Activated CD8-positive, alpha-beta memory T cell treated with anti-CD3 and anti-CD28 coated beads, Interleukin-2, amount 10 ng/mL, durations not matched to agents 7 days and 5 days (primary cell): ENCODE measurements around the gene ATP1A3. TPM values are rescaled to one million over a fixed set of nuclear protein-coding genes. Genes with fewer than 3 reads are reported as not detected.
A peak's percentile ranks its signal among the peaks of the same experiment; 100 is the strongest.

ENCODE experiments used
- ATAC-seq: fragments of 150-1000 bp; cut with Tn5 transposase; one replicate; pipeline ENCODE4 v1.10.0; 2021; ENCODE audit warnings: moderate library complexity
- CTCF ChIA-PET: fragments of 350-600 bp; sonication (Branson Sonifier 250); formaldehyde crosslinking; loops from one replicate; lab custom pipeline; 2021; ENCODE audit warnings: antibody characterized with exemption; lab: Charles Lee
- DNase-seq: peaks from one replicate; pipeline ENCODE4 v3.0.0-alpha.2; 2020
- H3K27ac Mint-ChIP-seq: one replicate; pipeline ENCODE4 v1.8.0; 2021; ENCODE audit warnings: mild to moderate bottlenecking, mixed read lengths
- H3K27me3 Mint-ChIP-seq: one replicate; pipeline ENCODE4 v1.8.0; 2021; ENCODE audit warnings: mixed read lengths
- H3K36me3 Mint-ChIP-seq: one replicate; pipeline ENCODE4 v1.8.0; 2021; ENCODE audit warnings: mild to moderate bottlenecking, mixed read lengths
- H3K4me1 Mint-ChIP-seq: one replicate; pipeline ENCODE4 v1.8.0; 2021; ENCODE audit warnings: mixed read lengths
- H3K4me3 Mint-ChIP-seq: one replicate; pipeline ENCODE4 v1.8.0; 2021; ENCODE audit warnings: mild to moderate bottlenecking, moderate library complexity, mixed read lengths
- H3K9me3 Mint-ChIP-seq: one replicate; pipeline ENCODE4 v1.8.0; 2022; ENCODE audit warnings: low read depth, mixed read lengths
- total RNA-seq, 2 experiments: library from RNA; stranded (reverse); gene quantifications; one replicate each; pipeline ENCODE4 v1.2.3, GENCODE V29; 2021

ATP1A3 gene
- total RNA-seq, 2 experiments from 2014 or later = 3.4 to 5.6 TPM

- CTCF ChIA-PET = interaction anchor here (1.5 to 2.9 kb wide), 3 partner anchors 12 to 59 kb away, joined by 7 to 16 read pairs (median 12); no protein-coding TSS in a partner anchor
- H3K27ac Mint-ChIP-seq = no peak overlapping the region
- ATAC-seq (no peak), DNase-seq (no peak)
- no peaks in the 10 kb centered on the region for H3K9me3 Mint-ChIP-seq
- peaks cover 51% of the 10 kb centered on the region for H3K27me3 Mint-ChIP-seq
- H3K4me1 Mint-ChIP-seq = peaks cover 42% of the 10 kb centered on the region
- H3K36me3 Mint-ChIP-seq = no peaks in the 10 kb centered on the region
- H3K4me3 Mint-ChIP-seq = no peak overlapping the region
Observed at GRCh38 chr19:41932720-41933332, 61.2 kb downstream of the ATP1A3 start.

DNA sequence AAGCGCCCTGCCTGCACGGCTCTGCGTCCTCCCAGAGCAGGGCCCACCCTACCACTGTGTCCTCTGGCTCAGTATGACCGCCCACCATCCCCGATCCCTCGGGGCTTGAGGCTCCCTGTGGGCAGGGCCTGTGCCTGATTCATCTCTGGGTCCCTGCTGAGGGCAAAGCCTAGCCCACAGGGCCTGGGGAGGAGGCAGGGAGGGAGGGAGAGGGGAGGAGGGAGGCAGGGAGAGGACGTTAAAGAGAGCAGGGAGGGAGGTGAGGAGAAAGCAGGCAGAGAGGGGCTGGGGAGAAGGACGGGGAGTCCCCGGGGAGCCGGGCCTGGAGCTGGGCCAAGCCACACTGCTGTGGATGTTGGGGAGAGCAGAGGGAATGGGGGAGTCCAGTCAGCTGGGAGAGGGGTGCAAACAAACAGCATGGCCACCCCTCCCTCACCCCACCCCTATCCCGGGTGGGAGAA lies 61.7 kb downstream of the ATP1A3 start:
- peaks cover 47% of the 10 kb centered on the region for H3K27me3 Mint-ChIP-seq
- peaks cover 38% of the 10 kb centered on the region for H3K4me1 Mint-ChIP-seq
- ATAC-seq (no peak), DNase-seq (no peak)
- H3K27ac Mint-ChIP-seq = no peak overlapping the region
- CTCF ChIA-PET = interaction anchor here (1.5 kb wide), 1 partner anchor 59 kb away, joined by 7 read pairs; no protein-coding TSS in a partner anchor
- H3K4me3 Mint-ChIP-seq = no peak overlapping the region
- no peaks in the 10 kb centered on the region for H3K9me3 Mint-ChIP-seq
- H3K36me3 Mint-ChIP-seq = no peaks in the 10 kb centered on the region

DNA sequence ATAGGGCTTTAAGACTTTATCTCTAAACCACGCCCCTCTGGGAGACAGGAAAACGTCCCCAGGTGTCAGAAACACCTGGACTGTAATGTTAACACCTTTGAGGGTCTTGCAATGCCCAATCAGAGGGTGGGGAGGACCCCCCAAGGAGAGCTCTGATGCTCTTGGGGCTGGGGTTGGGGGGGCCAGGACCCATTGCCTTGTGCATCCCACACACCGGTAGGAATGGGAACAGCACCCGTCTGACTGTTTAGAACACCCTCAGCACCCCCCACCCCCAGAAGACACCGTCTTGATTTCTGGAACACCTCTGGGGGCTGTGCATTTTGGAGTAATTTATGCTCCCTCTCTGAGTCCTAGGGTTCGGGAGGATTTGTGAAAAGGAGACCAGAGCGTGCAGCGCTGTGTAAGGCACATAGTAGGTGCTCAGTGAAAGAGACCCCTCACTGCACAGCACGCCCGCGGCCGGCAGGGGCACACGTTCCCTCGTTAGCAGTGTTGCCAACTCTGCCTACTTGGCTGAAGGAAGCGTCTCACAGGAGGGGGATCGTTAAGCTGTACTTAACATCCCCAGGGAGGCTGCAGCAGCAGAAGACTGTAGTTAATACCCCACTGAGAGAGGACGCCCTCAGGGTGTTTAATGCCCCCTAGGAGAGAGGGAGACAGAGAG lies 63.0 kb downstream of the ATP1A3 start:
- DNase-seq (no peak), ATAC-seq (no peak)
- H3K4me1 Mint-ChIP-seq = peaks cover 30% of the 10 kb centered on the region

GRCh38 chr19:41930322-41930722 lies 63.7 kb downstream of the ATP1A3 start:
- ATAC-seq (no peak), DNase-seq (no peak)
- Mint-ChIP-seq H3K36me3 (no peaks in the 10 kb centered on the region), H3K4me1 (peaks cover 26% of the 10 kb centered on the region), H3K27ac (no peak overlapping the region), H3K9me3 (no peaks in the 10 kb centered on the region), H3K27me3 (peaks cover 37% of the 10 kb centered on the region), H3K4me3 (no peak overlapping the region)
- CTCF ChIA-PET = interaction anchor here (0.8 to 2.1 kb wide), 9 partner anchors 9 to 70 kb away, joined by 3 to 8 read pairs (median 3); partner anchors contain the start of gene RPS19

More for the DNA sequence above, 63.0 kb downstream of the ATP1A3 start:
- no peak overlapping the region for H3K4me3 Mint-ChIP-seq
- CTCF ChIA-PET = interaction anchor here (1.1 to 2.1 kb wide), 6 partner anchors 15 to 76 kb away, joined by 3 to 8 read pairs (median 4); partner anchors contain the start of gene RPS19
- peaks cover 40% of the 10 kb centered on the region for H3K27me3 Mint-ChIP-seq
- H3K36me3 Mint-ChIP-seq = no peaks in the 10 kb centered on the region
- no peaks in the 10 kb centered on the region for H3K9me3 Mint-ChIP-seq
- H3K27ac Mint-ChIP-seq = no peak overlapping the region

DNA sequence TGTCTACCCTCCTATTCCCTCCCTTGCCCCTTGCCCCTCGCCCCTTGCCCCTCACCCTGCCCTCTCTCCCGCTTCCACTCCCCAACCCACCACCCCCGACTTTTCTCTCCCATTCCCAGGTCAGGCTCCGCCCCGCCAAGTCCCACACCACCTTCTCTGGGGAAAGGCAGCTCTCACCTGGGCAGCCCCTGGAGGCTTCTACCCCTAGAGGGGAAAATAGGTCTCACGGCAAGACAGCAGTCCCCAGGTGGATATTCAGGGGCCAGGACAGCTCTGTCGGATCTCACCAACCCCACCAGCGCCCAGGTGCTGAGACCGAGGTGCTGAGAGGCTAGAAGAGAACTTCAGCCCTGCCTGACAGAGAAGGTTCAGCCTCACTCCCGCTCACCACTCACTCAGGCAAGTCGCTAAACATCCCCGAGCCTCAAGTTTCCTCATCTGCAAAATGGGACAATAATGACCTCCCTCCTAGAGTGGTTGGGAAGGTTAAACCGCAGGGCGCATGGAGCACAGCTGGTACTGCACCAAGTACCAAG lies 64.4 kb downstream of the ATP1A3 start:
- DNase-seq = no peak
- no peak overlapping the region for H3K27ac Mint-ChIP-seq
- H3K4me1 Mint-ChIP-seq = peaks cover 19% of the 10 kb centered on the region

DNA sequence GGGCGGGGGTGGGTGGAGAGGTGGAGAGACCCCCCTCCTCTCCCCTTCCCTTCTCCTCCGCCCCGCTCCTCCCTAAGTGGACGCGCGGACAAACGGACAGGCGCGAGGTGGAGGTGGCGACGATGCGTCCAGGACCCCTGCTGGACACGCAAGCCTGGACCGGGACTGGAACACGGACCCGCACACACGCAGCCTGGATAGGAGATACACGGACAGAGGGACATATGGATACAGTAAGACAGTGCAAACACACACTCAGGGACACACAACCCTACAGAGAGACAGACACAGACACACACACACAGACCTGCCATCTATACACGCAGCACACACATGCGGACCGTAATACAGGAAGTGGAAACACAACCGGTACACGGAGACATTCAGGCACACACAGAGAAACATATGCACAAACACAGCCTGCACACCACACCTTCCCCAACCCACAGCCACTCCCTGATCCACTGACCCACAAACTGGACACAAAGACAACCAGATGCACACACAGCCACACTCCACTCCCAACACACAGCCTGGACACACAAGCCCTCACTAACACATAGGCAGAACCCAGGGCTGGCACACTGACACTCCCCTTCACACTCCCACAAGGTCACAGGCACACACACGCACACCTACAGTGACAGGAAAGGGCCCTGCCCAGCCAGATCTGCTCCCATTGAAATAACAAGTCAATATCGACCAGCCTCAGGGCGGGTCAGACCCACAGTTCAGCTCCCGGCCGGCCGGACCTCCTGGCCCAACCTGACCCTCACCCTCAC lies 65.1 kb downstream of the ATP1A3 start:
- Mint-ChIP-seq H3K9me3 (no peaks in the 10 kb centered on the region), H3K27me3 (peaks cover 32% of the 10 kb centered on the region), H3K36me3 (no peaks in the 10 kb centered on the region), H3K4me1 (peaks cover 15% of the 10 kb centered on the region), H3K27ac (peak overlapping the region; percentile 61), H3K4me3 (peak overlapping the region; percentile 85)
- peak; percentile 59 for DNase-seq
- ATAC-seq = peak; percentile 64
- CTCF ChIA-PET = interaction anchor here (1.0 to 2.1 kb wide), 5 partner anchors 22 to 55 kb away, joined by 4 to 8 read pairs (median 5); no protein-coding TSS in a partner anchor

More for the DNA sequence above, 64.4 kb downstream of the ATP1A3 start:
- Mint-ChIP-seq H3K36me3 (no peaks in the 10 kb centered on the region), H3K4me3 (peak overlapping the region; percentile 85), H3K27me3 (peaks cover 32% of the 10 kb centered on the region), H3K9me3 (no peaks in the 10 kb centered on the region)
- CTCF ChIA-PET = interaction anchor here (0.8 to 2.1 kb wide), 9 partner anchors 10 to 56 kb away, joined by 3 to 8 read pairs (median 3); no protein-coding TSS in a partner anchor
- ATAC-seq = no peak

DNA sequence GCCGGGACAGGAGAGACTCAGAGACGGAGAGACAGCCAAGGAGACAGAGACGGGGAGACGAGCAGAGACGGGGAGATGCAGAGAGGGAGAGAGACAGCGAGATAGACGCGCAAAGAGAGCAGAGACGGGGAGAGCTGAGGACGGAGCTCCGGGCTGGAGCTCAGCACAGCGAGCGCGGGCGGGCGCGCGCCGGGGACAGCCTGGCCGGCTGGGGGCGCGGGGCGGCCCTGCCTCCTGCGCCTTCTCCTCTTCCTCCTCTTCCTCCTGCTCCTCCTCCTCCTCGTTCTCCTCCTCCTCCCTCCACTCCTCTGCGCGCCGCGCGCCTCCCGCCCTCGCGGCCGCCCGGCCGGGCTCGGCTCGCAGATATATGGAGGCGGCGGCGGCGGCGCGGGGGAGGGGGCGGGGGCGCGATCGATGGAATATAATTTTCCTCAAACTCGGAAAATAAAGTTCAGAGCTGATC lies 65.8 kb downstream of the ATP1A3 start, which contains the start of gene ERFL:
Gene ERFL, minus strand, starts transcription at position 229 of the 463 bp plus-strand sequence. CDS start 15,530 bp downstream, outside the sequence.
- H3K27me3 Mint-ChIP-seq = peaks cover 29% of the 10 kb centered on the region
- H3K27ac Mint-ChIP-seq = peak within 1 kb of the TSS; percentile 61
- CTCF ChIA-PET = interaction anchor here (1.0 kb wide), 2 partner anchors 36 to 54 kb away, joined by 4 to 8 read pairs; no protein-coding TSS in a partner anchor
- ATAC-seq (peak; percentile 55), DNase-seq (no peak)
- H3K4me3 Mint-ChIP-seq = peak within 1 kb of the TSS; percentile 85
- no peaks in the 10 kb centered on the region for H3K36me3 Mint-ChIP-seq
- peaks cover 14% of the 10 kb centered on the region for H3K4me1 Mint-ChIP-seq
- no peaks in the 10 kb centered on the region for H3K9me3 Mint-ChIP-seq

DNA sequence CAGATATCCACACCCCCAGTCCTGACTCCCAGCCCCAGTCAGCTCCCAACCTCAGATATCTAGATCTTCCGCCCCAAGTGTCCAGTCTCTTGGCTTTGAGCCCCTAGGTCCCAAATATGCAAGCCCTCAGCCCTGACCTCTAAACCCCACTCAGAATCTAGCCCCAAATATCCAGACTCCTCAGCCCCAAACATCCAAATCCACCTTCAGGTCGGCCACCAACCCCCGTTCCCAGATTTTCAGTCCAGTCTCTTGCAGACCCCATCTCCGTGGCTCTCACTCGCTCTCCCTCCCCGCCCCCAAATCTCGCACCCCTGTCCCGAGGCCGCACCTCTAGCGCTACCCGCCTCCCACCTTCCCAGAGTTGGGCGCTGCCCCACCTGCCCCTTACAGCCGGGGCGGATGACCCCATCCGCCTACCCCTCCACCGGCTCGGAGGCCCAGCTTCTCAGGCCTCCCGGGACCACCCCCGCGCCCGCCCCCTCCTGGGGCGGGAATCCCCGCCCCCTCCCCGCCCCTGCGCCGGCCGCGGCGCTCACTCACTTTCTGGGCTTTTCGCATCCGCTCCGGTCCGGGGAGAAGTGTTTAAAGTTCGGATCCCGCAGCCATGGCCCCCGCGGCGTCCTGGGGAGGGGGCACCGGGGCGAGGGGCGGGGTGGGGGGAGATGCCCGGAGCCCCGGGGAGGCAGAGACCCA lies 66.4 kb downstream of the ATP1A3 start:
- Mint-ChIP-seq H3K27ac (no peak overlapping the region), H3K9me3 (no peaks in the 10 kb centered on the region), H3K4me3 (peak overlapping the region; percentile 85), H3K4me1 (peaks cover 16% of the 10 kb centered on the region), H3K27me3 (peaks cover 29% of the 10 kb centered on the region), H3K36me3 (no peaks in the 10 kb centered on the region)
- DNase-seq = peak; percentile 46
- ATAC-seq = peak; percentile 46
- CTCF ChIA-PET = interaction anchor here (1.0 kb wide), 3 partner anchors 18 to 53 kb away, joined by 3 to 8 read pairs (median 4); no protein-coding TSS in a partner anchor

DNA sequence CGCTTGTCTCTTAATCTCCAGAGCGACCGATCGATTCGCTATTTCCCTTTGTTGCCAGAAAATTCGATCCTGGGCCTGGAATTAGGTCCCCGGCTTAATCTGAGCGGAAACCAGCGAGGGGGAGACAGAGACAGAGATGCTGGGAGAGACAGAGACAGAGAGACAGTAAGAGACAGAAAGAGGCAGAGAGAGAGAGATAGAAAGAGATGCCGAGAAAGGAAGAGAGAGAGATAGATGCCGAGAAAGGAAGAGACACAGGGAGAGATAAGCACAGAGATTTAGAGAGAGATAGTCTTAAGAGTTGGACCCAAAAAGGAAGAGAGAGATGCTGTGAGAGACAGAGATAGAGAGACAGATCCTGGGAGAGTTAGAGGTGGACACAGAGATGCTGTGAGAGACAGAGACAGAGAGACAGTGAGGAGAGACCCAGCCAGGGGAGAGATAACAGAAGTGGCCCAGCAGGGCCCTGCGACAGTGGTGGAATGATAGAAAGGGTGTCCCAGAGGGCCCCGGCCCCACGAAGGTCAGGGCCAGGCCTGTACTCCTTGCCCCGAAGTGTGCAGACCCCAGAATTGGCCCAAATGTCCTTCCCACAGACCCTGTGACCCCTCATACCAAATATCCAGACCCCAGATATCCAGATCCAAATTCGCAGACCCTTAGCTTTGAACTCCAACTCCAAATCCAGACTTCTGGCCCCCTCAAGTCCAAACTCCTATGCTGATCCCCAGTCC lies 67.1 kb downstream of the ATP1A3 start:
- H3K36me3 Mint-ChIP-seq = no peaks in the 10 kb centered on the region
- H3K27me3 Mint-ChIP-seq = peaks cover 32% of the 10 kb centered on the region
- H3K4me1 Mint-ChIP-seq = peaks cover 16% of the 10 kb centered on the region
- no peak overlapping the region for H3K27ac Mint-ChIP-seq
- ATAC-seq = no peak
- CTCF ChIA-PET = interaction anchor here (1.0 kb wide), 1 partner anchor 19 kb away, joined by 3 read pairs; no protein-coding TSS in a partner anchor
- H3K4me3 Mint-ChIP-seq = no peak overlapping the region
- no peaks in the 10 kb centered on the region for H3K9me3 Mint-ChIP-seq
- no peak for DNase-seq

- Mint-ChIP-seq H3K4me1 (peaks cover 19% of the 10 kb centered on the region), H3K27ac (no peak overlapping the region), H3K36me3 (no peaks in the 10 kb centered on the region), H3K9me3 (no peaks in the 10 kb centered on the region), H3K4me3 (no peak overlapping the region), H3K27me3 (peaks cover 33% of the 10 kb centered on the region)
- ATAC-seq = no peak
- CTCF ChIA-PET = no interaction called here
- no peak for DNase-seq
Observed at GRCh38 chr19:41926028-41926762, 67.8 kb downstream of the ATP1A3 start.
